IPS-18c (cell line): Measurements from ENCODE around the gene AKR1B15.

ENCODE experiments used
- H3K4me3 ChIP-seq: 2 replicates; pipeline ENCODE4 v1.7.0; 2013; ENCODE audit warnings: low read depth, mild to moderate bottlenecking, low read length, moderate library complexity; ENCODE audit not compliant: insufficient read depth
- H3K9me3 ChIP-seq: one replicate; pipeline ENCODE4 v1.6.1; 2013; ENCODE audit warnings: mild to moderate bottlenecking, low read length, moderate library complexity; ENCODE audit not compliant: control insufficient read depth, insufficient read depth

The AKR1B15 gene

GRCh38 chr7:134587750-134588149 is 38.8 kb downstream of the AKR1B15 start:
- Histone ChIP-seq H3K4me3 (no peak overlapping the region), H3K9me3 (no peaks in the 10 kb centered on the region)

- no peak overlapping the region for H3K4me3 ChIP-seq
- no peaks in the 10 kb centered on the region for H3K9me3 ChIP-seq
Observed at GRCh38 chr7:134589491-134589941, 40.6 kb downstream of the AKR1B15 start.

GRCh38 chr7:134593530-134594392 is 44.9 kb downstream of the AKR1B15 start:
- Histone ChIP-seq H3K9me3 (no peaks in the 10 kb centered on the region), H3K4me3 (no peak overlapping the region)

GRCh38 chr7:134594877-134595276 is 46.0 kb downstream of the AKR1B15 start:
- Histone ChIP-seq H3K4me3 (no peak overlapping the region), H3K9me3 (no peaks in the 10 kb centered on the region)

- H3K4me3 ChIP-seq = no peak overlapping the region
- H3K9me3 ChIP-seq = no peaks in the 10 kb centered on the region
Observed at GRCh38 chr7:134599371-134599770, 50.5 kb downstream of the AKR1B15 start.

GRCh38 chr7:134601459-134601858 is 52.5 kb downstream of the AKR1B15 start:
- no peak overlapping the region for H3K4me3 ChIP-seq
- H3K9me3 ChIP-seq = no peaks in the 10 kb centered on the region

- no peak overlapping the region for H3K4me3 ChIP-seq
- no peaks in the 10 kb centered on the region for H3K9me3 ChIP-seq
Observed at GRCh38 chr7:134602881-134603451, 54.1 kb downstream of the AKR1B15 start.

- Histone ChIP-seq H3K9me3 (no peaks in the 10 kb centered on the region), H3K4me3 (no peak overlapping the region)
Observed at GRCh38 chr7:134605978-134606923, 57.3 kb downstream of the AKR1B15 start.

- no peak overlapping the region for H3K4me3 ChIP-seq
- H3K9me3 ChIP-seq = peaks cover 2% of the 10 kb centered on the region
Observed at GRCh38 chr7:134611611-134612151, 62.8 kb downstream of the AKR1B15 start.

- no peak overlapping the region for H3K4me3 ChIP-seq
Observed at GRCh38 chr7:134612197-134612596, 63.3 kb downstream of the AKR1B15 start.

GRCh38 chr7:134613623-134614347 is 64.9 kb downstream of the AKR1B15 start:
- Histone ChIP-seq H3K9me3 (peaks cover 2% of the 10 kb centered on the region), H3K4me3 (no peak overlapping the region)

More at GRCh38 chr7:134612197-134612596, 63.3 kb downstream of the AKR1B15 start:
- peaks cover 2% of the 10 kb centered on the region for H3K9me3 ChIP-seq

GRCh38 chr7:134616611-134617010 is 67.7 kb downstream of the AKR1B15 start:
- H3K4me3 ChIP-seq = no peak overlapping the region
- peaks cover 2% of the 10 kb centered on the region for H3K9me3 ChIP-seq

GRCh38 chr7:134618756-134619530 is 70.0 kb downstream of the AKR1B15 start:
- H3K4me3 ChIP-seq = no peak overlapping the region
- no peaks in the 10 kb centered on the region for H3K9me3 ChIP-seq

GRCh38 chr7:134619627-134620331 is 70.9 kb downstream of the AKR1B15 start:
- Histone ChIP-seq H3K9me3 (no peaks in the 10 kb centered on the region), H3K4me3 (no peak overlapping the region)

GRCh38 chr7:134622303-134622995 is 73.5 kb downstream of the AKR1B15 start:
- H3K9me3 ChIP-seq = no peaks in the 10 kb centered on the region
- H3K4me3 ChIP-seq = no peak overlapping the region
